Testis (tissue), 3 donors: ENCODE measurements around the gene VPS37C. TPM values are rescaled to one million over a fixed set of nuclear protein-coding genes. Genes with fewer than 3 reads are reported as not detected.

Experiments used
- DNase-seq: peaks from one replicate; pipeline ENCODE4 v3.0.0-alpha.2; 2019
- H3K27ac ChIP-seq, 2 donors: fragments of 200-600 bp; sonication (generic); one replicate each; pipeline ENCODE4 v1.5.1; 2019
- H3K27me3 ChIP-seq: fragments of 200-600 bp; sonication (generic); one replicate; pipeline ENCODE4 v1.5.1; 2019
- H3K36me3 ChIP-seq: fragments of 200-600 bp; sonication (generic); one replicate; pipeline ENCODE4 v1.5.1; 2017; ENCODE audit warnings: low read depth; ENCODE audit errors: missing control alignments
- H3K4me1 ChIP-seq: fragments of 200-600 bp; sonication (generic); one replicate; pipeline ENCODE4 v1.5.1; 2019
- H3K4me3 ChIP-seq, 2 donors: fragments of 200-600 bp; sonication (generic); one replicate each; pipeline ENCODE4 v1.5.1; 2017 to 2019
- H3K9me3 ChIP-seq: fragments of 200-600 bp; sonication (generic); one replicate; pipeline ENCODE4 v1.5.1; 2017
- POLR2A ChIP-seq: fragments of 450-650 bp; IDR thresholded peaks from one replicate; pipeline ENCODE4 v1.6.1; 2017; ENCODE audit warnings: antibody characterized with exemption, mild to moderate bottlenecking, moderate library complexity
- WGBS, 2 donors: methylation state at CpG; one replicate each; pipeline ENCODE4 v1.1.5; 2018; 5-methylcytosine and 5-hydroxymethylcytosine counted together
- intact Hi-C: fragments of 100-400 bp; cut with DNase I; formaldehyde crosslinking; loops from one replicate; pipeline ENCODE4 v1.15.1; 2023; ENCODE audit warnings: low total_unique reads
- polyA plus RNA-seq: library from polyadenylated mRNA; stranded (reverse); fragments of 350-450 nt; fragmentation: Illumina TruSeq; extraction: RNeasy Lipid Tissue Mini Kit (QIAGEN cat#74804); gene quantifications from one replicate; pipeline ENCODE4 v1.2.3, GENCODE V29; 2014; ENCODE audit warnings: low read depth, low replicate concordance; ENCODE audit not compliant: insufficient read depth
- total RNA-seq, 2 donors: library from RNA; depleted of rRNA; stranded (reverse); fragments of >200 nt; gene quantifications; one replicate each; pipeline ENCODE4 v1.2.3, GENCODE V29; 2016
- TF ChIP-seq, protein P1 (sequence below), 3 experiments: fragments of 450-650 bp in 2 of 3; fragments of 200-600 bp in 1 of 3; sonication (generic) in 1 of 3; IDR thresholded peaks; one replicate each; pipeline ENCODE4 v1.5.1; 2016 to 2019; ENCODE audit warnings: antibody characterized with exemption in 3 of 3, mild to moderate bottlenecking in 2 of 3, moderate library complexity in 1 of 3

The VPS37C gene
- total and polyA plus RNA-seq, 3 donors from 2014 or later = 29.1 to 36.9 (median 31.0) TPM

DNA sequence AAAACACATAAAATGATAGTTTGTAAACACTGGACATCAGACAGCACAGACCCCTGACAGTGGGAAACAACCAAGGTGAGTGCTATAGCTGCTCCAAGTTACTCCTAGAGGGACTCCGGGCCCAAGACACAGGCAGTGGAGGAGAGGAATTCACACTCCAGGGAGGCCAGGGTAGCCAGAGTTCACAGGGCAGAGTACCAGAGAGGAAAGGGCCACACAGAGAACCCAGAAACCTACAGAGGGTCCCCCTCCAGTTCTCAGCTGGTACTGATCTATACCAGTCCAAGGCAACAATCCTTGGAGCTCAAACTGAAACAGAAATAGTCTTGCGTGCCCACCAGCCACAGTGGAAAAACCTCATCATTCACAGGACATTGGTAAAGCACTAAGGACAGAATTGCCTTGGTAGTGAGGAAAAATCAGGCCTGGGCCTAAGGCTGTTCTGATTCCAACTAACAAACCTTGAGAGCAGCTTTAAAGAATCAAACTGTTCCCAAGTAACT lies 7.6 kb downstream of the VPS37C start:
- no peaks in the 10 kb centered on the region for H3K36me3 ChIP-seq
- 82% methylated on average over 2 of the region's 2 CpGs for WGBS, 2 donors
- H3K4me1 ChIP-seq = peaks cover 41% of the 10 kb centered on the region
- H3K4me3 ChIP-seq = no peak overlapping the region
- no peaks in the 10 kb centered on the region for H3K9me3 ChIP-seq
- DNase-seq = no peak
- H3K27ac ChIP-seq = peak overlapping the region; percentile 37 to 84
- H3K27me3 ChIP-seq = no peaks in the 10 kb centered on the region
- TF ChIP-seq POLR2A = no peak
- TF ChIP-seq, protein P1, sequence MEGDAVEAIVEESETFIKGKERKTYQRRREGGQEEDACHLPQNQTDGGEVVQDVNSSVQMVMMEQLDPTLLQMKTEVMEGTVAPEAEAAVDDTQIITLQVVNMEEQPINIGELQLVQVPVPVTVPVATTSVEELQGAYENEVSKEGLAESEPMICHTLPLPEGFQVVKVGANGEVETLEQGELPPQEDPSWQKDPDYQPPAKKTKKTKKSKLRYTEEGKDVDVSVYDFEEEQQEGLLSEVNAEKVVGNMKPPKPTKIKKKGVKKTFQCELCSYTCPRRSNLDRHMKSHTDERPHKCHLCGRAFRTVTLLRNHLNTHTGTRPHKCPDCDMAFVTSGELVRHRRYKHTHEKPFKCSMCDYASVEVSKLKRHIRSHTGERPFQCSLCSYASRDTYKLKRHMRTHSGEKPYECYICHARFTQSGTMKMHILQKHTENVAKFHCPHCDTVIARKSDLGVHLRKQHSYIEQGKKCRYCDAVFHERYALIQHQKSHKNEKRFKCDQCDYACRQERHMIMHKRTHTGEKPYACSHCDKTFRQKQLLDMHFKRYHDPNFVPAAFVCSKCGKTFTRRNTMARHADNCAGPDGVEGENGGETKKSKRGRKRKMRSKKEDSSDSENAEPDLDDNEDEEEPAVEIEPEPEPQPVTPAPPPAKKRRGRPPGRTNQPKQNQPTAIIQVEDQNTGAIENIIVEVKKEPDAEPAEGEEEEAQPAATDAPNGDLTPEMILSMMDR (IDR thresholded peaks at IDR 0.05) = no peak
- intact Hi-C loops = no loop called here

- no peak for DNase-seq
- Histone ChIP-seq H3K27me3 (no peaks in the 10 kb centered on the region), H3K4me1 (peaks cover 36% of the 10 kb centered on the region), H3K9me3 (no peaks in the 10 kb centered on the region), H3K4me3 (no peak overlapping the region), H3K36me3 (no peaks in the 10 kb centered on the region), H3K27ac (peak overlapping the region; percentile 37 to 84)
- TF ChIP-seq, protein P1 (IDR thresholded peaks at IDR 0.05) = no peak
- no peak for TF ChIP-seq POLR2A
- intact Hi-C loops = no loop called here
- WGBS, 2 donors = 79 to 81% methylated on average over 9 of the region's 9 CpGs
Measured at GRCh38 chr11:61152816-61153592, 8.2 kb downstream of the VPS37C start.

- DNase-seq = no peak
- TF ChIP-seq POLR2A = no peak
- TF ChIP-seq, protein P1 (IDR thresholded peaks at IDR 0.05) = no peak
- Histone ChIP-seq H3K27ac (peak overlapping the region in 1 of 2 donors; percentile 33), H3K4me3 (no peak overlapping the region), H3K27me3 (no peaks in the 10 kb centered on the region), H3K36me3 (no peaks in the 10 kb centered on the region), H3K4me1 (peaks cover 36% of the 10 kb centered on the region), H3K9me3 (no peaks in the 10 kb centered on the region)
- 71 to 85% methylated on average over 12 of the region's 12 CpGs for WGBS, 2 donors
- intact Hi-C loops = no loop called here
Measured at GRCh38 chr11:61151545-61152252, 9.5 kb downstream of the VPS37C start.

DNA sequence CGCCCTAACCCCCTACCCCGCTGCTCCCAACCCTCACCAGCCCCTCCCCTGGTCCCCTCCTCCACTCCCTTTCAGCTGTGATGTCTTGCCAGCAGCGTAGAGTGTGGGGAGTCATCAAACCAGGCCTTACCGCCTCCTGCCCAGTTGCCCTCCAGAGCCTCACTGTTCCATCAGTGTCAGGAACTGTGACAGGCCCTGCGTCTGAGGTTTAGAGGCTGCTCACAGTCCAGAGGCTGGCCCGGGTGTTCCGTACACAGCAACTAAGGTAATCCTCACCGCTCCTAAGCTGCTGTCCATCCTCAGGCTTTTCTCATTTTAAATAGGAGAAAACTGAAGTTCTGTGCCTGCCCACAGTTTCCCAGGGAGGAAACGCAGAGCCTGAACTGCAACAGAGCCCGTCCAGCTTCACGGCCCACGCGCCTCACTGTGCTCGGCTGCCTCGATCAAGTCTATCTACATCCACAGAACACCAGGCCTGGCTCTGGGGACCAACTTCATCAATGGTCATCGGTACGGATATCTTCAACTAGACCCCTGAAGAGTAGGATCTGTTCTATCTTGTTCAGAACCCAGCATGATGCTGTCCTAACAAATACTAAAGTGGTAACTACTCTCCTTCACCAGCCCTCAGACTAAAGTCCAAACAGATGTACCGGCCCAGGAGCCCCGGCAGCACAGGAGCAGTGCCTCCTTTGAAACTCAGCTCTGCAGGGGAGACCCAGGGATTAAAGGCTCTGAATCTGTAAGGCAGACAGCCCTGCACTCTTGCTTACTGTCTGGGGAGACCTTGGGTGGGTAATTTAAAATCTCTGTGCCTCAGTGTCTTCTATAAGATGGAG lies 10.3 kb downstream of the VPS37C start:
- Histone ChIP-seq H3K4me1 (peaks cover 36% of the 10 kb centered on the region), H3K27me3 (no peaks in the 10 kb centered on the region), H3K4me3 (no peak overlapping the region), H3K36me3 (no peaks in the 10 kb centered on the region), H3K9me3 (no peaks in the 10 kb centered on the region), H3K27ac (peak overlapping the region in 1 of 2 donors; percentile 33)
- 60 to 78% methylated on average over 5 to 19 of the region's 19 CpGs for WGBS, 2 donors
- DNase-seq = no peak
- TF ChIP-seq, protein P1 (IDR thresholded peaks at IDR 0.05) = no peak
- TF ChIP-seq POLR2A = no peak
- intact Hi-C loops = no loop called here
